Middle frontal gyrus (tissue), 1 donor: Measurements from ENCODE around the gene FNDC11.
"Not testable (repeated sequence)": the region's sequence is repeated elsewhere in the genome, so short reads cannot be mapped to it uniquely, and the experiment has no call there.

ENCODE experiments used
- DNase-seq: peaks from one replicate; pipeline ENCODE4 v3.0.0-alpha.2; 2015; ENCODE audit warnings: low spot score; ENCODE audit errors: extremely low spot score

FNDC11 gene

GRCh38 chr20:63566395-63567135 is 12.6 kb downstream of the FNDC11 start:
- DNase-seq = no peak

- DNase-seq = no peak
These were observed 13.1 kb downstream of the FNDC11 start for GRCh38 chr20:63567136-63567385.

- no peak for DNase-seq
These were observed 13.6 kb downstream of the FNDC11 start for GRCh38 chr20:63567386-63568169.

- DNase-seq = no peak
These were observed 14.4 kb downstream of the FNDC11 start for GRCh38 chr20:63568170-63568981.

- no peak for DNase-seq
These were observed 15.3 kb downstream of the FNDC11 start for GRCh38 chr20:63568986-63569949.

- no peak for DNase-seq
These were observed 16.5 kb downstream of the FNDC11 start for GRCh38 chr20:63570281-63571086.

GRCh38 chr20:63571087-63571478 is 17.1 kb downstream of the FNDC11 start:
- not testable (repeated sequence) for DNase-seq

GRCh38 chr20:63572071-63572787 is 18.3 kb downstream of the FNDC11 start:
- no peak for DNase-seq

GRCh38 chr20:63572788-63573646 is 19.1 kb downstream of the FNDC11 start:
- no peak for DNase-seq

GRCh38 chr20:63573647-63574131 is 19.7 kb downstream of the FNDC11 start:
- DNase-seq = no peak

- DNase-seq = no peak
These were observed 20.3 kb downstream of the FNDC11 start, which contains the start of gene HELZ2 for GRCh38 chr20:63574156-63574828. Gene HELZ2, minus strand, starts transcription at chr20:63574239. Its CDS starts 1,854 bp downstream, at chr20:63572385.

- no peak for DNase-seq
These were observed 21.1 kb downstream of the FNDC11 start for GRCh38 chr20:63574829-63575743.

GRCh38 chr20:63576311-63576710 is 22.4 kb downstream of the FNDC11 start:
- no peak for DNase-seq

- no peak for DNase-seq
These were observed 23.4 kb downstream of the FNDC11 start for GRCh38 chr20:63577317-63577894.

GRCh38 chr20:63578224-63579016 is 24.5 kb downstream of the FNDC11 start:
- DNase-seq = no peak
